ENCODE results near the gene YIPF6. TPM values are rescaled to one million over a fixed set of nuclear protein-coding genes. Genes with fewer than 3 reads are reported as not detected.

YIPF6 gene
- polyA plus RNA-seq, 1 experiment: 38.5 TPM

DNA sequence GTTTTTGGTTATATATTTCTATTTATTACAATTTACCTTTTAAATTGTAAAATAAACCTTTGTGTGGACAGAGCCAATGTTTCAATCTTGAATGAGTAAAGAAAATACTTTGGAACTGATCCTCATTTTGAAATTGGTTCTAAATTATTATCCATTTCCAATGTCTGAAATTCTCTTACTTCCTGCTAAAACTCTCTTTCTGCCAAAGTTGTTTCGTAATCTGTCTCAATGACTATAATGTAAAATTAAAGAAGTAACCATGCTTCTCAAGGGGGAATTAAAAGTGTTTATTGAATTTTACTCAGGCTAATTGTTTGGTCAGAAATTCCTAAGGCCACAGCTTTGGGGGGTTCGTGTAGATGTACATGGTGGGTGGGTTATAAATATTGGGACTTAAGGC, 34.8 kb downstream of the YIPF6 start:
- no peaks in the 10 kb centered on the region for H3K9me3 ChIP-seq (ENCODE audit: control insufficient read depth, insufficient read depth, low read length)
- TF ChIP-seq CTCF (IDR thresholded peaks at IDR 0.05; ENCODE audit: low read depth, low read length): no peak
- POLR2A ChIA-PET: no interaction called here
- H3K27me3 ChIP-seq (ENCODE audit: control insufficient read depth, insufficient read depth, low read length): no peaks in the 10 kb centered on the region
- no peak for DNase-seq (ENCODE audit: low read depth, low spot score)
- H3K27ac ChIP-seq (ENCODE audit: low read depth, low read length): no peak overlapping the region
- no peak overlapping the region for H3K4me3 ChIP-seq (ENCODE audit: low read depth, low read length)
- CTCF ChIA-PET: no interaction called here

DNA sequence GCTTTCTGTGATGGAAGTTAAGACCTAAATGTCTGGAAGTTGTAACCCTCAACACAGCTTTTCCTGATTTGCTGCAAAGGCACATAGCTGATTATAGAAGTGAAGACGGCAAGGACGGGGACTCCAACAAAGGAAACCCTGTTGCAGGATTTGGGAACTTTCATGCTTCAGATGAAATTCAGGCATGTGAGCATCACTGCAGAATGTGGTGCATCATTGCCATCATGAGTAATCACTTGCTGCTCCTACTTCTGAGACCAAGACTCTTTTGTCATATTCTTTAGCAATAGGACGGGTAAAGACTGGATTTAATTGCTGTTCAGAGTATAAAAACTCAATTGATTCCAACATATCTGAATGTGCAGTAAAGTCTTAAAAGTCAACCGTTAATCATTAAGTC, 35.8 kb downstream of the YIPF6 start:
- no peak for DNase-seq (ENCODE audit: low read depth, low spot score)
- H3K4me3 ChIP-seq (ENCODE audit: low read depth, low read length): no peak overlapping the region
- H3K9me3 ChIP-seq (ENCODE audit: control insufficient read depth, insufficient read depth, low read length): no peaks in the 10 kb centered on the region
- H3K27me3 ChIP-seq (ENCODE audit: control insufficient read depth, insufficient read depth, low read length): no peaks in the 10 kb centered on the region
- CTCF ChIA-PET: interaction anchor here (0.9 kb wide), 1 partner anchor 293 kb away, joined by 3 read pairs; no protein-coding TSS in a partner anchor
- TF ChIP-seq CTCF (IDR thresholded peaks at IDR 0.05; ENCODE audit: low read depth, low read length): no peak
- POLR2A ChIA-PET: no interaction called here
- H3K27ac ChIP-seq (ENCODE audit: low read depth, low read length): no peak overlapping the region

- POLR2A ChIA-PET: no interaction called here
- DNase-seq (ENCODE audit: low read depth, low spot score): no peak
- CTCF ChIA-PET: no interaction called here
Observed at GRCh38 chrX:68536429-68536828, 37.6 kb downstream of the YIPF6 start.

DNA sequence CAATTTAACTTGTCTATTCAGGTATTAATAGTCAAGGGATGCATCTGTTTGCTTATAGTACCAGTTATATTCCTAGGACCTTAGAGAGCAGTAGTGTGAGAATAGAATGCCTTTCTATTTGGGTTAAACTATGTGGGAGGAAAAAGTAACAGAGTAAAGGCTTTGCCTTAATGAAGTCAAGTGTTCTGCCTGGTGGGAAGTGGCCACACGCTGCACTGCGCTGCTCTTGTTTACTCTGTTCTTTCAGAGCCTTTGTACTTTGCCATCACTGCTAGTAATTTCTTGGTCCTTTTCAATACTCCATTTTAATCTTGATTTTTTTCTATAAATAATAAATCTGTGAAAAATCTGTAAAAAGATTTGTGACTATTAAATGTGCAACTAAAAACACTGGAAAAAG, 38.0 kb downstream of the YIPF6 start:
- TF ChIP-seq CTCF (IDR thresholded peaks at IDR 0.05; ENCODE audit: low read depth, low read length): no peak
- DNase-seq (ENCODE audit: low read depth, low spot score): no peak
- POLR2A ChIA-PET: no interaction called here
- Histone ChIP-seq H3K9me3 (ENCODE audit: control insufficient read depth, insufficient read depth, low read length) (no peaks in the 10 kb centered on the region), H3K4me3 (ENCODE audit: low read depth, low read length) (no peak overlapping the region), H3K27me3 (ENCODE audit: control insufficient read depth, insufficient read depth, low read length) (no peaks in the 10 kb centered on the region), H3K27ac (ENCODE audit: low read depth, low read length) (no peak overlapping the region)
- CTCF ChIA-PET: no interaction called here

More at GRCh38 chrX:68536429-68536828, 37.6 kb downstream of the YIPF6 start:
- Histone ChIP-seq H3K4me3 (ENCODE audit: low read depth, low read length) (no peak overlapping the region), H3K9me3 (ENCODE audit: control insufficient read depth, insufficient read depth, low read length) (no peaks in the 10 kb centered on the region), H3K27me3 (ENCODE audit: control insufficient read depth, insufficient read depth, low read length) (no peaks in the 10 kb centered on the region), H3K27ac (ENCODE audit: low read depth, low read length) (no peak overlapping the region)
- TF ChIP-seq CTCF (IDR thresholded peaks at IDR 0.05; ENCODE audit: low read depth, low read length): no peak

DNA sequence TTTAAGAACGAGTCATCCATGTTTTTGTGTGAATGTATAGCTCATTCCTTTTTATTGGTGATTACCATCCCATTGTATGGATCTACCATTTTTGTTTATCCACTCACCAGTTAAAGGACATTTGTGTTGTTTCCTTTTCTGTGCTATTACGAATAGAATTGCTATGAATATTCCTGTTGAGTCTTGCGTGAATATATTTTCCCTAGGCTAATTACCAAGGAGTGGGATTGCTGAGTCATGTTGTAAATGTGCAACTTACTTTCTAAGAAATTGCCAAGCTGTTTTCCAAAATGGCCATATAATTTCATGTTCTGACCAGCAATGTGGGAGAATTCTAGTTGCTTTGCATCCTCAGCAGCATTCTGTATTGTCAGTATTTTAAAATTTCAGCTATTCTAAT, 51.3 kb downstream of the YIPF6 start:
- no peak for DNase-seq (ENCODE audit: low read depth, low spot score)
- TF ChIP-seq CTCF (IDR thresholded peaks at IDR 0.05; ENCODE audit: low read depth, low read length): no peak
- Histone ChIP-seq H3K27me3 (ENCODE audit: control insufficient read depth, insufficient read depth, low read length) (no peaks in the 10 kb centered on the region), H3K4me3 (ENCODE audit: low read depth, low read length) (no peak overlapping the region), H3K9me3 (ENCODE audit: control insufficient read depth, insufficient read depth, low read length) (no peaks in the 10 kb centered on the region), H3K27ac (ENCODE audit: low read depth, low read length) (no peak overlapping the region)
- ChIA-PET POLR2A (no interaction called here), CTCF (no interaction called here)
